ENCODE data around the gene SIGLEC8.
A peak's percentile ranks its signal among the peaks of the same experiment; 100 is the strongest.
"Not testable (repeated sequence)": the region's sequence is repeated elsewhere in the genome, so short reads cannot be mapped to it uniquely, and the experiment has no call there.

Gene SIGLEC8

DNA sequence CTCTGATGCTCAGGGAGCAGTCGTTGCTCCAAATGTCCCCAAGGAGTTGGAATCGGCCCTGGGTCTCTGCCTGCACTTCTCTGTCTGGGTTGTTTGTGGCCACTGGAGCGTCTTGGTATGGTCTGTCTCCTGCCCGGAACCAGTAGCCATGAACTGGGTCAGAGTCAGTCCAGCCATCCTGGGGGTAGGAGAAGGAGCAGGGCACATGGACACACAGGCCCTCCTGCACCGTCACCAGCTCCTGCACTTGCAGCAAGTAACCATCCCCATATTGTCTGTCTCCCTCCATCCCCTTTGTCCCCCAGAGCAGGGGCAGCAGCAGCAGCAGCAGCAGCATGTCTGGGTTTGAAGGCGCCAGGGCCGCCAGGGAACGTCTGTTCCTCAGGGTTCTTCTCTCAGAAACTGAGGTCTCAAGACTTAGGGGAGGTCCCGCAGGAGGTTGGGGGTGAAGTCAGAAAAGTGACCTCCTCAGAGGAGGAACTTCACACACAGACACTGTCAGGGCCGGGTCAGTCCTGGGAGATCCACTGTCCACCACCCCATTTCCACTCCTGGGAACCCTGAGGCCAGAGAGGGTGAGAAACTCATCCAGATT is at the start of gene SIGLEC8:
TSS of gene SIGLEC8 (minus strand) at position 404 of the 595 bp plus-strand sequence. CDS start at position 337, 67 bp downstream.
- DNase-seq: peak in 1 of 2 donors; percentile 12

DNA sequence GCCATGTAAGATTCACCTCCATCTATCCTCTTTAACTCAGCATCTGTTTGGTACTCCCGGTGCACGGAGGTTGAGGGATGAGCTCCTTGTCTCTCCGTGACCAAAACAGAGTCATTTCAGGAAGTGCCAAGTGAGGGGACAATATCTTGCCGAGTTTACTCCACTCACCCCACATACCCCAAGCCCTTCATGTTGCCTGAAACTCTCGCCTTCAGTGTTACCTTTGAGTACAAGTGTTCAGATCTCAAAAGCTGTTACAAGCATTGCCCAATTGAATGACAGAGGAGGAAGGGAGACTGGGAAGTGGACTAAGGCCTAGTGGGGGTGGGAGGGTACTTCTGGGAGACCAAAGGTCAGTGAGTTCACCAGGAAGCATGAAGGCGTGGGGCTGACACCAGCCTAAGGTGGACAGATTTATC is 49.4 kb upstream of the SIGLEC8 start:
- no peak for DNase-seq

DNA sequence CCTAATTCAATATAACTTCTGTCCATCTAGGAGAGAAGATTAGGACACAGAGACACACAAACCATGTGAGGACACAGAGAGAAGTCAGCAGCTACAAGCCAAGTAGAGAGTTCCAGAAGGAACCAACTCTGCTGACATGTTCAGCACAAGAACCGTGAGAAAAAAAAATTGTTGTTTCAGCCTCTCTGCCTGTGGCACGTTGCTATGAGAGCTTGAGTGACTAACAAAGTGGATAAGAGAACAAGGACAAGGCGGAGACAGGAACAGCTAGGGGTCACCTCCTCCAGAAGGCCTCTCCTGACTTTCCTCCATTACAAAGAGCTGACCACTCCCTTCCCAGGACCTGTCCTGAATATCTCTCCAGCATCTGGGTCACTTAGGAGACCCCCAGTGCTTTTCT is 48.9 kb upstream of the SIGLEC8 start:
- no peak for DNase-seq

DNA sequence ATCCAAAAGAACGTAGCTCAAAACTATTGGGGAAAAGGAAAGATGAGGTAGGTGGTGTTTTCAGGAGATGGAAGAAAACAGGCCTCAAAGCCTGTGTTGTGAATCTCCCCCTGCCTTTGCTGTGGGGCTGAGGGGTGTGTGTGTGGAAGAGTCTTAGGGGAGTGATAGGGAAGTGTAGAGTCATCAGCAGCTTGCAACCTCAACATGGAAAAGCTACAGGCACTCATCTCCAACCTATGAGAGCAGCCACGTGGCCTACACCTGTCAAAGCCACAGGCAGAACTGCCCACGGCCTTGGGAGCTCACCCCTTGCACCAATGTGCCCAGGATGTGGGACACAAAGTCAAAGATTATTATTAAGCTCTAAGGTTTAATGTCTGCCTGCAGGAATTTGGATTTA is 47.6 kb upstream of the SIGLEC8 start:
- DNase-seq: no peak

DNA sequence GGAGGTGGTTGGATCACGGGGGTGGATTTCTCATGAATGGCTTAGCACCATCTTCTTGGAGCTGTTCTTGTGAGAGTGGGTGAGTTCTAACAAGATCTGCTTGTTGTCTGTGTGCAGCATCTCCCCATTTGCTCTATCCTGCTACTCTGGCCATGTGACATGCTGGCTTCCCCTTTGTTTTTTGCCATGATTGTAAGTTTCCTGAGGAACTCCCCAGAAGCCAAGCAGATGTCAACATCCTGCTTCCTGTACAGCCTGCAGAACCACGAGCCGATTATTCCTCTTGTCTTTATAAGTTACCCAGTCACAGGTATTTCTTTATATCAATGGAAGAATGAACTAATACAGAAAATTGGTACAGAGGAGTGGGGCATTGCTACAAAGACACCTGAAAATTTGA is 45.6 kb upstream of the SIGLEC8 start:
- no peak for DNase-seq

DNA sequence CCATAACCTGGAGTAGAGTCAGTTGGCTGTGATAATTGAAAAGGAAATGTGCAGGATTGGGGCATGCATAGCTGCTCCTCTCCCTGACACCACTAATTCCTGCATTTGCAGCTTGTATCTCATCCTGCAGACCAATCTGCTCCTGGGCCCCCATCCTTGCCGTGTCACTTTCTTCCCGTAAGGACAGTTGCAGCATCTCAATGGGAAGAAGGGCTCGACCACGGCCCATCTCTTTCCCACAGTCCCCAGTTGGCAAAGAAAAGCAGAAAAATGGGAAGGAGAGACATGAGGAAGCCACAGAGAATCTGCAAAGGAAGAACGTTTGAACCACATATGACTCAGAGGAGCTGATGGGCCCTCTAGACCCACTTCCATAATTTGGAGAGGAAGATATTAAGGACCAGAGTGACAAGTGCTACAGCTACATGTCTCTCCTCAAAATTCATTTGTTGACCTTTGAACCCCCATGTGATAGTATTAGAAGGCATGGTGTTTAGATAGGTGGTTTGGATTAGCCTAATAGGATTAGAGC is 45.1 kb upstream of the SIGLEC8 start:
- DNase-seq: no peak

DNA sequence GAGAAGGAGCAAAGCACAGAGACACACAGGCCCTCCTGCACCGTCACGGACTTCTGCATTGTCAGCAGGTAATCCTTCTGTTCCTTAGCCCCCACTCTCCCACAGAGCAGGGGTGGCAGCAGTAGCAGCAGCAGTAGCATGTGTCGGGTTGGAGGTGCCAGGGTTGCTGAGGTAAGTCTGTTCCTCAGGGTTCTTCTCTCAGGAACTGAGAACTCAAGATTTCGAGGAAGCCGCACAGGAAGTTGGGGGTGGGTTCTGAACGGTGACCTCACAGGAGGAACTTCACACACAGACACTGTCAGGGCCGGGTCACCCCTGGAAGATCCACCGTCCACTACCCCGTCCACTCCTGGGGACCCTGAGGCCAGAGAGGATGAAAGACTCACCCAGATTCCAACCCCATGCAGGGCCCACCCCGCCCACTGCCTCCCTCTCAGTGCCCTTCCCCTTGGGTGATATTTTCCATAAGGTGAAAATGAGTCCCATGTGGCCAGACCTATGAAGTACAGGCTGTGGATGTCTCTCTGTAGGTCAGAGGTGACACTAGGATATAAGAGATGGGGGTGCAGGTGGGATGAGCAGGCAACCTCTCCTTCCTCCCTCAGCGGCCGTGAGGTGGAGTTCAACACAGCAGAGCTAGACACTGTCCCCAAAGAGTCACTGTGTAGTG is 43.5 kb upstream of the SIGLEC8 start, which contains the start of gene SIGLEC12:
TSS of gene SIGLEC12 (minus strand) at position 207 of the 670 bp plus-strand sequence. CDS start at position 140, 67 bp downstream.
- peak in 1 of 2 donors; percentile 35 for DNase-seq

DNA sequence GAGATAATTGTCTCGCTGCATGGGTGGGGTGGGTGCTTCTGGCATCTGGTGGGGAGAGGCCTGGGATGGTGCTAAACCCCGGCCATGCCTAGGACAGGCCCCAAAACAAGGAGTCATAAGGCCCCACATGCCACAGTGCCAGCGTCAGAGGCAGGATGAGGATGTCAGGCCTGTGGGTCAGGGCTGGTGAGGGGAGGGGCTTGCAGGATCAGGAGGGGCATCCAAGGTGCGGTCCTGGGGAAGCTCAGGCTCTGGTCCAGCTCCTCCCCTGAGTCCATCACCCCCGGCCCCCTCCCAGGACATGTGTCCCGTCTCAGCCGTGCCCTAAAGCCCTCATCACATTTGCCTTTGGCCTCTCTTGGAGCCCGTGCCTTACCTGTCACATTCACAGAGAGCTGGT is 42.7 kb upstream of the SIGLEC8 start:
- DNase-seq: not testable (repeated sequence)

DNA sequence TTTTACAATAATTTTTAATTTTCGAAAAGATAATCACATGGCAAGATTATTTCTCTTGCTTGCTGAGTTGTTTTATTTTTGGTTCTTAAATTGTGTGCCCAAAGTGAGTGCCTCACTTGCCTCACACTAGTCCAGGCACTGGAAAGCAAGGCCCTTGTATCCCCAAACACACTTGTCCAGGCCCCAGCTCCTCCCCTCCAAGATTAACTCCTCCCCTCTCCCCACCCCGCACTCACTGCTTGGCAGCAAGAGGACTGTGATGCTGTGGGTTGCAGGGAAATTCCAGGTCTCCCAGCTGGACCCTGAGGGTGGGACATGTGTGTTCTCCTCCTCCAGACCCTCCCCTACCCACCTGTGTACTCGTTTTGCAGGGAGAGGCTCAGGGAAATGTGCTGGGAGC is 39.4 kb upstream of the SIGLEC8 start:
- DNase-seq: no peak

DNA sequence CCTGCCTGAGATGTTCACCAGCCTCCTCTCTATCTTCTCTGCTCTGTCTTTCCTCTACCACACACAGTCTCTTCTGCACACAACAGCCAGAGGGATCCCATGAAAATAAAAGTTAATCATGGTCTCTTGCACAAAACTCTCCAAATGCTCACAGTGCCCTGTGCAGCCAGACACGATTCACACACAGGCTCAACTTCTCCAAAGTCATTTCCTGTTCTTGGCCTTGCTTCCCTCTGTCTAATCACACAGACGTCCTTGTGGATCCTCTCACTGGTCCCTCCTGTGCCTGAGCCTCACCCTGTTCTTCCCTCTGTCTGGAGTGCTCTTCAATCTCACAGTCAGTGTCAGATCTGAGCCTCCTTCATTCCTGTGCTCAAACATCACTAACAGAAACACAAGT is 35.5 kb upstream of the SIGLEC8 start:
- no peak for DNase-seq

DNA sequence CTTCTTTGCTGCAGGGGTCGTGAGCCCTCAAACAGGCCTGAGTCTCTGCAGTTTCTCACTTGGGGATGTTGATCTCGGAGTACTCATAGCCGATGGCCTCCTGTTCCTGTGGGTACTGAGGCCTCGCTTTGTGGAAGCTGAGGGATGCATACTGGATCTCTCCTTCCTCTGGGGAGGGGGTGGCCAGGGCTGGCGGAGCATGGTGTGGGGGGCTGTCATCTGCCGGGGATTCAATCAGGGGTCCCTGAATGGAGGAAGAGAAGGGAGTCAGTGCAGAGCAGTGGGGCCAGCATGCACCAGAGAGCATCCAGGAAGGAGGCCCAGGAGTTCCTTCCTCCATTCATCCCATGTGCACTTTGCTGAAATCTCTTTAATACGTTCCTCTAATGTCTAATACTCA is 33.3 kb upstream of the SIGLEC8 start:
- no peak for DNase-seq

DNA sequence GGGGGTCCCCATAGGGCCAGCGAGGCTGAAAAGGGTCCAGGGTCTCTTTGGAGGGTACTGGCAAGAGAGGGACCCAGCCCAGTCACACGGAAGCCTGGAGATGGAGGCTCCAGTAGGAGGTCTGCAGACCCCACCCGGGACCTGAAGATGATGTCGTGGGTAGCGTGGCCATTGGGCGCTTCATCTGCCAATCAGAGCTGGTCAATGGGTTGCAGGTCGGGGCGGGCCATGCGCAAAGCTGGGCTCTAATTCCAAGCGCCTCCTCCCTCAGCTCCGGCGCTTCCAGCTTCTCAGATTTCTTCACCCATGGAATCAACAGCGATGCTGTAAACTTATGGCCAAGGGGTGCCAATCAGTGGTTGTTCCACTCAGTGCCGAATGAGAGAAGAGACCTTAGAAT is 32.4 kb upstream of the SIGLEC8 start:
- DNase-seq: no peak

DNA sequence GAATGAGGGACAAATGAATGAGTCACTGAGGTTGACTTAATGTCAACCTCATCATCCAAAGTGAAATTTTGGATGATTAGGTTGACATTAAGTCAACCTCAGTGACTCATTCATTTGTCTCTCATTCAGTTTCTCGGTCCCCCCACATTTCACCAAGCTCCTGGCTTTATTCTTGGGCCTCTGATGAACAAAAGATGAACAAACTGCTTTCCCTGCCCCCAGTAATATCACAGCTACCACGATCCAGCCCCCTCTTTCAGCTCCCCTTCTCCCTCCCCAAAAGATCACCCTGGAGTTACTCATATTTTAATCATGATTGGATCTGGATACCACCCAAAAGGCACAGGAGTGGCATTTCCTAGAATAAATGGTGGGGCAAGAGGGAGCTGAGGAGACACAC is 30.9 kb upstream of the SIGLEC8 start:
- peak; percentile 24 to 38 for DNase-seq

DNA sequence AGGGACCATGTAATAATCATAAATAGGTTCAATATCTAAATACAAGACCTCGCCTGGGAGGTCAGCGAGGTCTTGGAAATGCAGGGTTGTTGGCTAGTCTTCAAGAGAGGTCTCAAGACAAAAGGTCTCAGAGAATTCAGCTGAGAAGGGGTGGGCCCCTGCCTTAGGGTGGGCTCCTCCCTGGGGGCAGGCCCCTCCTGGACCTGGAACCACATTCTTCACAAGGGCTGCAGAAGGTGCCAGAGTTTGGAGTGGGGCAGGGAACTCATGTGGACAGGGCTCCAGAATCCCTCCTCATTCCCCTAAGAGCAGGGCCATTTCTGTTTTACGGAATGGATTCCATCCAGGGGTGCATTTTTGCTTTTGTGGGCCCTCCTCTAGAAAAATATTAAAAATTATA is 30.2 kb upstream of the SIGLEC8 start:
- DNase-seq: no peak

DNA sequence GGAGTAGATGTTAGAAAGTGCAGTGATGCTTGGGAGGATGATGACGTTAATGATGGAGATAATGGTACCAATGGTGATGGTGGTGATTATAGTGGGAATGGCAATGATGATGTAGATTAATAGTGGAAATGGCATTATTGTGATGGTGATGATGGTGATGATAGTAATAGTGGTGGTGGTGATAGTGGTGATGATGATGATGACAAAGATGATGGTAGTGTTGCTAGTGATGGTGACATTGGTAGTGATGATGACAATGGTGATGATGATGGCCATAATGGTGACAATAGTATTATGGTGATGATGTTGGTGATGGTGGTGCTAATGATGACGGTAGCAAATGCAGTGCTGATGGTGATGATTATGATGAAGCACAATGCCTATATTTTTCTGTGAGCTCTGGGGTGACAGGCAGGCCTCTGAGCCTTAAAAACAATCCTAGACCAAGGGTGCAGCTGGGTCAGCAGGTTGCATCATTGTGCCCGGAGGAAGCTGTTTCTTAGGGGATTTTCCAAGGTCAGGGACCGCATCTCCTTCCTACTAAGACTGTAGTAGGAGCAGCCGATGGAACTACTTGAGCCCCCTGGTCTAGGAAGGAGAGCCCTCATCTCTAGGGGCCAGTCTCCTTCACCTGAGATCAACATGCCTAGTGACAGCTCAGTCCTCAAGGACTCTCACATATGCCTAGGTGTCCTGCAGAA is 27.9 kb upstream of the SIGLEC8 start:
- DNase-seq: no peak

DNA sequence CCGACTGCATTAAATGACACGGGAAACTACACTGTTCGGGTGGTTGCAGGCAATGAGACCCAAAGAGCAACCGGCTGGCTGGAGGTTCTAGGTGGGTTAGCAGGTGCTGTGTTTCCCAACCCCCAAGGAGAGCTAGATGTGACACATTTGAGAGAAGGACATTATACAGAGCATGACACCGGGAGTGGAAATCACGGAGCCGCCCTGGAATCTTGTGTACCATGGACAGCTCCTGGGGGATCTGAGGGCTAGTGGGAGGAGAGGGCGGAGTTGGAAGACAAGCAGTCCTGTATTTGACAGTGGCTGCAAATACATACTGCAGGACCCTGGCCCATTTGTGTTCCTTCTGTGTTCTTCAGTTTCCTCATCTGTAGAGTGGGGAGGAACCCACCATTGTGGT is 22.3 kb upstream of the SIGLEC8 start:
- peak; percentile 29 to 47 for DNase-seq

DNA sequence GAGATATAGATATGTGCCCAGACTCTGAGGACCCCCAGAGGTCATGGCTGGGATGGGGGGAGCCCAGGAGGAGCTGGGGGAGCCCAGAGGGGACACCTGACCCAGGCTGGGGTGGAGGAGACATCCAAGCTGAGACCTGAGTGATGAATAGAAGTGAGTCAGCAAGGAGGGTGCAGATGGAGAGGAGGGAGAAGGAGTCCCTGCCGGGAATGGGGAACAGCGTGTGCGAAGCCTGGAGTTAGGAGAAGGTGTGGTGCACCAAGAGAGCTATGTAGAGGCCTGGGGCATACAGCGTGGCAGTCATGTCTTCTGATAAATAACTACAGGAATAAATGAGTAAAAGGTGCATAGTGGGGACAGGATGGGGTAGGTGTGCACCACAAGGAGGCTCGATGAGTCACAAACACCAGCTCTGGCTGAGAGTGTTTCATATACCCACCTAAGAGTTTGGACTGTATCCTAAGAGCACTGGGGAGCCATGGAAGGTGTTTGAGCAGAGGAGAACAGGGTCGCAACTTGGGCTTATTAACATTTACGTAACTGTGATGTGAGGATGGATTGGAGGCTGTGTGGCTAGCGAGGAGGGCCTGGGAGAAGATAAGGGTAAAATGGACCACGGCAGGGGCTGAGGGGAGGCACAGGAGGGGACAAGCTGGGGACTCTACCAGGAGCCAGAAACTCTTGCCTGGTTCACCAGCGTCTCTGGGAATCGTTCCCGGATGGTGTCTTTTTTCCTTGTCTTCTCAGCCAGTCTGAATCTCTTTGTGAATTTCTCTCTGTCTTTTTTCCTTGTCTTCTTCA is 21.5 kb upstream of the SIGLEC8 start:
- peak; percentile 18 to 36 for DNase-seq

DNA sequence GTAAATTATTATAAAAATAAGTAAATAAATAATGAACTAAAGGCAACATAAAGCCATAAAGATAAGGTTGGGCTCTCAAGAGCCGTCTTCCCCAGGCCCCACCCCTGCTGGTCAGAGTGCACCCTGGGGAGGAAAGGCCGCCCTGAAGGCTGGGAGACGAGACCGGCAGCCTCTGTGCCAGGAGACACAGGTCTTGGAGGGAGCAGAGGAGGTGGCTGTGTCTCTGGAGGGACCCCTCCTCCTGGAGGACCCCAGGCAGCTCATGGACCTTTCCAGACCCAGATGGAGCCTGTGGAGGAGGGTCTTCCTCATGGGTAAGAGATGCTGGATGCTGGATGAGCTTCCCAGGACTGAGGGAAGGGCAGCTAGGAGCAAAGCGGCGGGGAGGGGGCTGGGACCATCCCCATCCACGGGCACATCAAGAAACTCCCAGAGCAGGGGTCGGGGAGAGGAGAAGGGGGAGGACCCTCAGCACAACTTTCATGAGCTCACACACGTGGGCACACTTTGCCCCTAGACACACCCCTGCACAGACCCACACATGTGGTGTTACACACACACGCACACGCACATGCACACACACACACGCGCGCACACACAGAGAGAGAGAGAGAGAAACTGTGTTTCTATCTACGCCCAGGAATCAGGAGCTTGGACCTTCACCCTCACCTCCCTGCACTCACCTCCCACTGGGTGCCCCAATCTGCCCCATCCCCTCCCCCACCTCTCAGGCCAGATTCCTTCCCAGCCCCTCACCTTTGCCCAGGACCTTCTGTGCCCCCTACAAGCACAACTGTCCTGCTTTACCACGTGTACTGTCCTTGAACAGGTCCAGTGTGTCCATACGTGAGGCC is 20.4 kb upstream of the SIGLEC8 start, which contains the start of gene CEACAM18:
TSS of gene CEACAM18 (plus strand) at position 159 of the 854 bp plus-strand sequence.
- DNase-seq: no peak

DNA sequence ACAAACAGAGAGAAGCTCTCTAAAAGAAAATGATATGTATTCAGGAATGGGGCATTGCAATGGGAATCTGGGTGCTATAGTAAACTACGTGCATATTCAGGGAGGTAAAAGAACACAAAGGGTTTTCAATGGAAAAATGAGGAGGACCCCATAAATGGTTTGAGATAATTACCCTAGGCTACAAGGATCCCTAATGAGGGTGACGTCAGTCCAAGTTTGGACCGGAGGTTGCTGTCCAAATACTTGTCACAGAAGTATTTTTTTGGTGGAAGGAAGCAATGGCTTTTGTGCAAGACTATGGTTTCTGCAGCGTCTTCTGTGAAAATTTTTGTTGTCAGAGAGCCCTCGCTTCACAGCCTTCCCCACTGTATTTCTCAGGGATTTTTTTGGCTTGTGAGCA is 19.1 kb upstream of the SIGLEC8 start:
- no peak for DNase-seq

DNA sequence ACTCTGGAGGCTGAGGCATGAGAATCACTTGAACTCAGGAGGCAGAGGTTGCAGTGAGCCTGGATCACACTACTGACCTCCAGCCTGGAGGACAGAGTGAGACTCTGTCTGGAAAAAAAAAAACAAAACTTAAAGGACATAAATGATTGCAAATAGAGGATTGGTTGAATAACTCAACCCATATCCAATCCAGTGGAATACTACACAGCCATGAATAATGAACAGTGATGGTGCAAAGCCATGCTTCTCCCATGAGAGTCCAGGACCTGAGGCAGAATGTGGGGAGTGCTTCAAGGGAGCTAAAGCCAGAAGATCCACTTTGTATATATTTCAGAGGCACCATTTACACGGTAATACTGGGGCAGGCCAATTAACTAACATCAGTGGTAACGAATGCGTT is 17.9 kb upstream of the SIGLEC8 start:
- DNase-seq: no peak

DNA sequence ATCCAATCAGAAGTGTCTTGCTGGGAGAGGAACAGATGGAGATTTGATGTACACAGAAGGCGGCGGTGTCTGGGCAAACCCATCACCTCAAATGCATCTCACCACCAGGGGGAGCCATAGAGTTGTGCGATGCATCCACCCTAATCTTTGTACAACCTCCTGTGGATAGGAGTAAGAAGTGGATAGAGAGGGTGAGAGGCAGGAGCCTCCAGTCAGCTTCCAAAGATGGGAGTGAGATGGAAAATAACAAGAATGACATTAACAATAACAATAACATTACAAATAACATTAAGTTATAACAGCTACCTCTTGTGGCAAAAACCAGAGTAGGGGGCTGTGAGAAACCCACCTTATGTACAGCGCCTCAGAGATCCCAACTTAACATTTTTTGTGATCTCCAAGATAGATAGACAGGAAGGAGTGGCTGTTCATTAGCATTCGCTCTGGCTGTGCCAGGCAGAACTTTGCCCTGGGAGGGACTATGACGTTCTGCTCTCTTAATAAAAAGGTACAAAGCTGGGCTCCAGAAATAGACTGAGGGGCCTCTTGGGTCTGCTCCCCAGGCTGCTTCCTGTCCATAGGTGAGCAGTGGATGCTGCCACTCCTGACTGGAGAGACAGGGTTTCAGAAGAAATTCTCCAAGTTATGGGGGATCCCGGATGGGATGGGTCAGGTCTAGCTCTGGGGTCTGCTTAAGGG is 14.9 kb upstream of the SIGLEC8 start:
- DNase-seq: peak; percentile 90 to 96

Data from stimulated activated CD4-positive, alpha-beta T cell treated with anti-CD3 and anti-CD28 coated beads, Interleukin-2, amount 100 ng/mL, for 24 hours (primary cell).